NCI-H524 (cell line): ENCODE data around the gene CEL.
A peak's percentile ranks its signal among the peaks of the same experiment; 100 is the strongest.
"Not testable (repeated sequence)": the region's sequence is repeated elsewhere in the genome, so short reads cannot be mapped to it uniquely, and the experiment has no call there.

ENCODE experiments used
- DNase-seq, 2 experiments: peaks; one replicate each; lab custom pipeline; 2025; lab: John Stamatoyannopoulos, UW

Gene CEL

DNA sequence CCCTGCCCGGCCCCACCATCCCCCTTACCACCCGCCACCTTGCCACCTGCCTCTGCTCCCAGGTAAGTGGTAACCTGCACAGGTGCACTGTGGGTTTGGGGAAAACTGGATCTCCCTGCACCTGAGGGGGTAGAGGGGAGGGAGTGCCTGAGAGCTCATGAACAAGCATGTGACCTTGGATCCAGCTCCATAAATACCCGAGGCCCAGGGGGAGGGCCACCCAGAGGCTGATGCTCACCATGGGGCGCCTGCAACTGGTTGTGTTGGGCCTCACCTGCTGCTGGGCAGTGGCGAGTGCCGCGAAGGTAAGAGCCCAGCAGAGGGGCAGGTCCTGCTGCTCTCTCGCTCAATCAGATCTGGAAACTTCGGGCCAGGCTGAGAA lies at the start of gene CEL:
TSS of gene CEL (plus strand) at position 218 of the 382 bp plus-strand sequence. CDS start at position 240, 22 bp downstream.
- DNase-seq, result not testable (repeated sequence)

DNA sequence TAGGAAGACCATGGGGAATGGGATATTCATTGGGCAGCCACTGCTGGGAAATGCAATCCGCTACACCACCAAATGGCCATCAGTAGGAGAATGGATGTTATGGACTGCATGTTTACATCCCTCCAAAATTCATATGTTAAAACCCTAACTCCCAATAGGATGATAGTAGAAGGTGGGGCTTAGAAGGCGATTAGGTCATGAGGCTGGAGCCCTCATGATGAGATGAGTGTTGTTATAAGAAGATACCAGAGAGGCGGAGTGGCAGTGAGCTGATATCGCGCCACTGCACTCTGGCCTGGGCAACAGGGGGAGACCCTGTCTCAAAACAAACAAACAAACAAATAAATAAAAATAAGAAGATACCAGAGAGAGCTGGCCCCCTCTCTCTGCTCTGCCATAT lies 47.1 kb upstream of the CEL start:
- no peak for DNase-seq

DNA sequence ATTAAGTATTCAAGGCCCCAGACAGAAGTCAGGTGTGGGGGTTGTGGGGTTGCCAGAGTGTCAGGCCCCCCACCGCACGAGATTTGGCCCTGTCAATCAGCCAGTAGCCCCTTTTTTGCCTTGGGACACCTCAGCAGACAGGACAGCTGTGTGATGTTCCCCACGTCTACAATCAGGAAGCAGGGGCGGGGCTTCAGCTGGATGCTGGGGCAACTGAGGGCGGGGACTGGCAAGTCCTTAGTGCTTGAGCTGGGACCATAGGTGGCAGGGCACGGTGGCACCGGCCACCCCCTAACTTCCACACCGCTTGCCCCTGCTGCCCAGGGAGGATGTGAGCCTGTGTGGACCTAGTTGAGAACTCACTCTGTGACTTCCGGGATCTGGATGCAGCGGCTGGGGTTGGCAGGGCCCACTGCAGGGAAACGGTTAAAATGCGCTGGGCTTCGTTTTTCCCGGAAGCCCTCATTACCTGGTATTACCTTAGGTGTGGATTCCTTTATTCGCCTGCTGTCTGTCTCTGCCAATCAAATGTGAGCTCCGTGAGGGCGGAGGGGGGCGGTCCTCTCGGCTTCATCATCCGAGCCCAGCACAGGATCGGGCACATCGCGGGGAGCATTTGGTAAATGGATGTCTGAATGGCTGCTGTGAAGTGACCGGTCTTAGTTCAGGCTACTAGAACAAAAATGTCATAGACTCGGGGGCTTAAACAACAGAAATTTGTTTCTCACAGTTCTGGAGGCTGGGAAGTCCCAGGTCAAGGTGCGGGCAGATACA lies 38.5 kb upstream of the CEL start:
- no peak for DNase-seq

DNA sequence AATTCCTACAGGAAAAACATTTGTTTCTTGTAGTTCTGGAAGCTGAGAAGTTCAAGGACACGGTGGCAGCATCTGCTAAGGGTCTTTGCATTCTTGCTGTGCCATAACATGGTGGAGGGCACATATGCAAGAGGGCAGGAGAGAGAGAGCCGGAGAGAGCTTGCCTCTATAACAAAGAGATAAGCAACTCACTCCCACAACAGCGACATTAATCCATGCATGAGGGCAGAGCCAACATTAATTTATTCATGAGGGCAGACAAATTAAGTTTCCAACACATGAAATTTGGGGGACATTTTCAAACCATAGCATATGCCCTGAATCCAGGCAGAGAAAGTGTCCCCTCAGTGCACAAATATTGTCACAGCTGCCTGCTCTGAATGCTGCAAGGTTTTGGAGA lies 35.4 kb upstream of the CEL start:
- DNase-seq, result no peak

DNA sequence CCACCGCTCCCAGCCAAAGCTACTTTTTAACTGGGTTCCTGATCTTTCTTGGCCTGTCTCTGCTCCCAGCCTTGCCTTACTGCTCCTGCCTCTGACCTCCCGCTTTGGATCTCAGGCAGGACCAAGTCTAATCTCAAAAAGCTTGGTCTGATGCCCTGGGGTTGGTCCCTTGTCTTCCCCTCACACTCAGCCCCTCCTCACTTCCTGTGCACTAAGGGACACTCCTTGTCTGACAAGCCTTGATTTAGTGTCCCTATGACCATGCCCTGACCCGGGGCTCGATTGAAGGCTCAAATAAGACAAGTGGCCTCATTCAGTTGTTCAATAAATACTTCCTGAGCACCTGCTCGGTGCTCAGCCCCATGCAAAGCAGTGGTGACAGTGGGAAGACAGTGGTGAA lies 34.6 kb upstream of the CEL start:
- no peak for DNase-seq

DNA sequence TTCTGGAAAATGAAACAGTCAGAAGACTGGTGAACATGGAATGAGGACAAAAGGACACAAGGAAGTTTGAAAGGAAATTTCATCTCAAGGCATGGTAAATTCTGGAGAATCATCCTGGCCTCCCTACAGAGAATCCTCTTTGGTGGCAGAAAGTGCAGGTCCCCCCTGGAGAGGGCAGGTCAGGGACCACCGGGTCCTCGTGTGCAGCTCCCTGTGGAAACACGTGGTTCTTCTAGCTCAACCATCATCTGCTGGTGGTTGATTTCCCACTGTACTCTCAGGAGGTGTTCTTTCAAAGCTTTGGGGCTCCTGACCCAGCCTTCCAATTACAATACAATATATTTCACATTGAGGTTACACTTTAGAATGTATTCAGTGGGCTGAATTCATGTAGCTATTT lies 33.6 kb upstream of the CEL start:
- DNase-seq, result no peak

DNA sequence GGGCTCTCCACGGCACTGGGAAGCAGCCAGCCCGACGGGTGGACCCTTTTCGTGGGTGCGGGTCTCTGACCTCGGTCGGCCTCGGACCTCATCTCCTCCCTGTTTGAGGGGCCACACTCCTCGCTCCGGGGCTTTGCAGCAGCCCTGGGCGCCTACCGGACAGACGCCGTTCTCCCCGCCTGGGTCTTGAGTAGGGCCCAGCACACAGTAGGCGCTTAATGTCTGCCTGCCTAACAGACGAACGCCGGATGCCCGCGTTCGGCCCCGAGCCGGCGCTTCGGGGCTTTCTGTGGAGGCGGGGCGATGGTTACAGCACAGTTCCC lies 31.8 kb upstream of the CEL start:
- DNase-seq, result no peak

DNA sequence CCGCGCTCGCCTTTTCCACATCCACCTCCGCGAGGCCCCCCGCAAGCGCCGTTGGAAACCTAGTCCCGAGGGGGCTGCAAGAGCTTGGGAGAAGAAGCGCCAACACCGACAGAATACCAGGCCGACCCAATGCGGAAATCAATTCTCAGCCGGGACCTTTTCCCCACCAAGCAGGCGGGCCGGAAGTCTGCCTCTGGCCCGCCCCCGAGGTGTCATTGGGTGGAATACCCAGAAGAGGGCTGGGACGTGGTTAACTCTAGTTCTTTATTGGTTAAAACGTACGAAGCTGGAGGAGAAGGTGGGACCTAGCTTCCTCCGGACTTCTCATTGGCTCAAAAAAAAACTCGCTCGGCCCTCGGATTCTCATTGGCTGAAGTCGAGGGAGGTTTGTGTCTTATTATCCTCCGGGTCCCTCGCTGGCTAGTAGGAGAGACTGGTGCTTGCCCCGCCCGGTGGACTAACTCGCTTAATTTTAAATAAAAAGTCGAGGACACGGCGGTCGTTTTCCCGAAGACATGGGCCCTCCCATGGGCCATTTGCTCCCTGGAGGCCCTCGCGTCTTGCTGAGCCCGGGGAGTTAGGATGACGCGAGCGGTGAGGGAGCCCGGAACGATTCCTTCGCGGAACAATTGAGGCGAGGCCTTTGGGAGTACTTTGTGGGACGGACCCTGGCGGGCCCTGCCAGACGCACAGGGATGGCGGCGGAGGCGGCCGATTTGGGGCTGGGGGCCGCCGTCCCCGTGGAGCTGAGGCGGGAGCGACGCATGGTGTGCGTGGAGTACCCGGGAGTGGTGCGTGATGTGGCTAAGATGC lies 31.3 kb upstream of the CEL start, which contains the start of gene GTF3C5:
TSS of gene GTF3C5 (plus strand) at position 681 of the 813 bp plus-strand sequence. CDS start at position 696, 15 bp downstream.
- peak; percentile 100 for DNase-seq

DNA sequence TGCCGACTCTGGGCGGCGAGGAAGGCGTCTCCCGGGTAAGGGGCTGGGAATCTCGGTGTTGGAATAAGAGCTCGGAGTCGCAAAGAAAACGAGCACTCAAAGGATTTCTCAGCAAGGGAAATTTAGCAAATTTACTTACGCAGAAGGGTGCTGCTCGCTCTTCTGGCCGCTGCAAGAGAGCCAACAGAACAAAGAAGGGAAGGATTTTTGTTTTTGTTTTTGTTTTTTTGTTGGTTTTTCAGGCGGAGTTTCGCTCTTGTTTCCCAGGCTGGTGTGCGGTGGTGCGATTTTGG lies 30.7 kb upstream of the CEL start:
- no peak for DNase-seq

DNA sequence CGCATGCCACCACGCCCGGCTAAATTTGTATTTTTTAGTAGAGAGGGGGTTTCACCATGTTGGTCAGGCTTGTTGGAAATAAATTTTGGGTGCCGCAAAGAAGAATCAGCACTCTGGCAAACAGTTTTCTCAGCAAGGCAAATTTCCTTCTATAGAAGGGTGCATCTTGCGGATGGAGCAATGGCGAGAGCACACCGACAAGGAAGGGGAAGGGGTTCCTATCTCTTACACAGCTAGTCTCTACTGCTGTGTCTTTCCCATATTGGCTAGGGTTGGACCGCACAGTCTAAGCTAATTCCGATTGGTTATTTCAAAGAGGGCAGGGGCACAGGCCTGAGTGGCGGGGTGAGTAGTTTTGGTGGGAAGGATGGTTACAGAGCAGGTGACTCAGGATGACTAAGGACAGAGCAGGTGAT lies 30.3 kb upstream of the CEL start:
- no peak for DNase-seq

DNA sequence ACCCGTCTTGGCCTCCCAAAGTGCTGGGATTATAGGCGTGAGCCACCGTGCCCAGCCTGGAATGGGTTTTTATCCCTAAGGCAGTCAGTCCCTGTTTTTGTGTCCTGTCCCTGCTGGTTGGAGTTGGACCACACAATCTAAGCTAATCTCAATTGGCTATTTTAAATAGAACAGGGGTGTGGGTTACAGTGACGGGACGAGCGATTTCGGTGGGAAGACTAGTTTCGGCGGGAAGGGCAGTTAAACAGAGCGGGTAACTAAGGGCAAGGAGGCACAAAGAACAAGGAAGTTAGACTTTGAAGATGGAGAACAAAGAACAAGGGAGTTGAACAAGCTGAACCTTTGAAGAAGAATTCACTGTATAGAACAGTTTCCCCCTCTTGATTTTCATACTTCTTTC lies 29.6 kb upstream of the CEL start:
- DNase-seq, result no peak

DNA sequence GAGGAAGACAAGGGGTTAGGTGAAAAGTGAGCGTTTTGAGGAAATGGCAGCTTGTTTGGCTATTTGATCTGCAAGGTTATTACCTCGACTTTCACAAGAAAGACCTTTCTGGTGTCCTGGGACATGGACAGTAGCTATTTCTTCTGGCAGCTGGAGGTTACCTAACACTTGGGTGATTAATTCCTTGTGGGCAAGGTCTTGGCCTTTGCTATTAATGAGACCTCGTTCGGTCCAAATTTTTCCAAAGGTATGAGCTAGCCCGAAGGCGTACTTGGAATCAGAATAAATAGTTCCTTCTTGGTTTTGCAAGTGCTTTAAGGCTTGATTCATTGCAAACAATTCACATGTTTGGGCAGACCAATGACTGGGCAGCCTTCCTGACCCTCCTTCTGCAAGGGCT lies 26.1 kb upstream of the CEL start:
- DNase-seq, result no peak

DNA sequence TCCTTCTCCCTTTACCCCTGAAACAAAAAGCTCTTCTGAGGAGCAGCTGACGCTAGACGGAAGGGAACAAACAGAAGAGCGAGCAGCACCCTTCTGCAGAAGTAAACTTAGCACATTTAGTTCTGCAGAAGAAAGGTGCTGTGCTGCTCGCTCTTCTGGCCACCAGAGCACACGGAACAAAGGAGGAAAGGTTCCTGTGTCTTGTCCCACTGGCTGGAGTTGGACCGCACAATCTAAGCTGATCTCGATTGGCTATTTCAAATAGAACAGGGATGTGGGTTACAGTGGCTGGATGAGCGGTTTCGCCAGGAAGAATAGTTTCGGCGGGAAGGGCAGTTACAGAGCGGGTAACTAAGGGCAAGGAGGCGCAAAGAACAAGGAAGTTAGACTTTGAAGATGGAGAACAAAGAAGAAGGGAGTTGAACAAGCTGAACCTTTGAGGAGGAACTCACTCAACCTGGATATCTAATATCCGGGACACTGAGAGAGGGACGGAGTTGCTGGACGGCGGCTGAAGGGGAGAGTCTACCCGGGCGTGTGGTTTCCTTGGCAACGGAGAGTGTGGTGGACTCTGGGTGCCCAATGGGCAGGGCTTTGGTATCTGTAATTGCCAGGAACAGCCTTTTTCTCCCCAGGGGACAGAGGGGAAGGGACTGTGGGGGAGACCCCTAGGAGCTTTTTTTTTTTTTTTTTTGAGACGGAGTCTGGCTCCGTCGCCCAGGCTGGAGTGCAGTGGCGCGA lies 23.8 kb upstream of the CEL start:
- no peak for DNase-seq

DNA sequence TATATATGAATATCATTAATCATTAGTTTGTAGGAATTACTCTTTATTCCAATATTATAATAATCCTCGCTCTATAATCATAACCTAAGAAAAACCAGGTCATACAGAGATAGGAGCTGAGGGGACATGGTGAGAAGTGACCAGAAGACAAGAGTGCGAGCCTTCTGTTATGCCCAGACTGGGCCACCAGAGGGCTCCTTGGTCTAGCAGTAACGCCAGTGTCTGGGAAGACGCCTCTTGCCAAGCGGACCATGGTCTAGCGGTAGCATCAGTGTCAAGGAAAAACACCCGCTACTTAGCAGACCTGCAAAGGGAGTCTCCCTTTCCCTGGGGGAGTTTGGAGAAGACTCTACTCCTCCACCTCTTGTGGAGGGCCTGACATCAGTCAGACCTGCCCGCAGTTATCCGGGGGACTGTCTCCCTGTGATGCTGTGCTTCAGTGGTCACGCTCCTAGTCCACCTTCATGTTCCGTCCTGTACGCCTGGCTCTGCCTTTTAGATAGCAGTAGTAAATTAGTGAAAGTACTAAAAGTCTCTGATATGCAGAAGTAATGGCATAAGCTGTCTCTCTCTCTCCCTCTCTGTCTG lies 20.8 kb upstream of the CEL start:
- DNase-seq, result peak; percentile 6 to 60

DNA sequence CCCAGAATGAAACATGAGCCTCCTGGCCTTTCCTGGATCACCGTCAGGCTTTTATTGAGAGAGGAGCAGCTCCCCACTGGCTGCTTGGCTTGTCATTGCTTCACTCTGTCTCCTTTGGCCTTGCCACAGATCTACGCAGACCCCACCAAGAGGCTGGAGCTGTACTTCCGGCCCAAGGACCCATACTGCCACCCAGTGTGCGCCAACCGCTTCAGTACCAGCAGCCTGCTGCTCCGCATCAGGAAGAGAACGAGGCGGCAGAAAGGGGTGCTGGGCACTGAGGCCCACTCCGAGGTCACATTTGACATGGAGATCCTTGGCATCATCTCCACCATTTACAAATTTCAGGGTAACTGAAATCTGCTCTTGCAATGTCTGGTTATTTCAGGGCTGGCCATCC lies 19.8 kb upstream of the CEL start:
- DNase-seq, result no peak

DNA sequence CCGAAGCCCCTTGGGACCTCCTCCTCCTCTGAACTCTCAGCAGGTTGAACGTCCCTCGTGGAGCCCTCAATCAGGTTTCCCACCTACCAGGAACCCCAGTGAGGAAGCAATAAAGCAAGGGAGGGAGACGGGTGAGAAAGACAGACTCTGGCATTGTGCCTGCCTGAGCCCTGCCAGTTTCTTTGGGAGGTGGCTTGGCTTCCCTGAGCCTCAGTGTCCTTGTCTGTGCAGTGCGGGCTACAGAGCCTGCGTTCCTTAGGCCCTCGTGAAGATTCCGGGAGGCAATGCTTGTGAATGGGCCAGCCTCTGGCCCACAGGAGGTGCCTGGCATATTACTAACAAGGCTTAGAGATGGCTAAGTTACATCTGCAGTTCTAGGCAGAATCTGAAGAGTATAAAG lies 19.1 kb upstream of the CEL start:
- no peak for DNase-seq

DNA sequence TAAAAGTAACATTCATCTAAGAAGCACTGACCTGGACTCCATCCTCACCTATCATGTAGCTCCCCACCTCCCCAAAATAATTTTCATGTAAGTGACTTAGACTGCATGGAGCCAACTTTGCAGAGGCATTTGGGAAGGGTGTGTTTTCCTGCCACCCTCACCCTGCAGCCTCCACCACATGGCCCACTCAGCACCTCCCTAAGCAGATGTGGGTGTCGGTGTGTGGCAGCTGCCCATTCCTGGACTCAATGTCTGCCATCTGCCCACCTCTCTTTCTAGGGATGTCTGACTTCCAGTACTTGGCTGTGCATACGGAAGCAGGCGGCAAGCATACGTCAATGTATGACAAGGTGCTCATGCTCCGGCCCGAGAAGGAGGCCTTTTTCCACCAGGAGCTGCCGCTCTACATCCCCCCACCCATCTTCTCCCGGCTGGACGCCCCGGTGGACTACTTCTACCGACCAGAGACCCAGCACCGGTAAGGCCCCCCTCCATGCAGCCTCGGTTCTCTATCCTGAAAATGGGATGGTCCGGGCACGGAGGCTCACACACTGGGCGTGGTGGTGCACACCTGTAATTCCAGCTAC lies 18.2 kb upstream of the CEL start:
- peak; percentile 11 to 78 for DNase-seq

DNA sequence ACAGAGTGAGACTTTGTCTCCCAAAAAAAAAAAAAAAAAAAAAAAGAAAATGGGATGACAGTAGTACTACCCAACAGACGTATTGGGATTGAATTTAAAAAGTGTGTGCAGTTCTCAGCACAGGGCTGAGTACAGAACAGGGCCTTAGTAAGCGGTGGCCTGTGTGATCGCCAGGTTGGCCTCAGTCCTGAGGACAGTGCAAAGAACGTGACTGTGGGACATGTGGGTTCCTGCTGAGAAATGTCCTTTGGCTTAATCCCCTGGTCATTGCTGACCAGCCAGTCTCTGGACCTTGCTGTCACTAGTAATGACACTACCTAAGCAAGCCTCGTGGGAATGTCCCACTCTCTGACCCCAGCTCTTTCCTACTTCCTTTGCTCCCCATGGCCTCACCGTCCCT lies 17.7 kb upstream of the CEL start:
- no peak for DNase-seq

DNA sequence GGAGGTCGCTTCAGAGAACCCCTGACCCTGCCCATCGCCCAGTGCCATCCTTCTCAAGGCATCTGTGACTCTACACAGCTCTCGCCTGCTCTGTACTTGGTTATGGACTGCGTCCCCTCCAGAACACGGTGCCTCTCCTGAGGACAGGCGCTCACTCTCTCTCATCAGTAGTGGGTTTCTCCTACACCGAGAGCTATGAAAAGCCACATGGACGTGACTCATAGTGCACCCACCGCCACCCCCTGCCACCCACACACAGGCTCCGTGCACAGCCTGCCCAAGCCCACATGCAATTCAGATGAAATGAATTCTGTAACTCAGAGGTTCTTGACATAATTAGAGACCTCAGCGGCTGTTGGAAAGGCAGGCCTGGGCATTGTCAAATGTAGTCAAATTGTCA lies 17.1 kb upstream of the CEL start:
- no peak for DNase-seq

DNA sequence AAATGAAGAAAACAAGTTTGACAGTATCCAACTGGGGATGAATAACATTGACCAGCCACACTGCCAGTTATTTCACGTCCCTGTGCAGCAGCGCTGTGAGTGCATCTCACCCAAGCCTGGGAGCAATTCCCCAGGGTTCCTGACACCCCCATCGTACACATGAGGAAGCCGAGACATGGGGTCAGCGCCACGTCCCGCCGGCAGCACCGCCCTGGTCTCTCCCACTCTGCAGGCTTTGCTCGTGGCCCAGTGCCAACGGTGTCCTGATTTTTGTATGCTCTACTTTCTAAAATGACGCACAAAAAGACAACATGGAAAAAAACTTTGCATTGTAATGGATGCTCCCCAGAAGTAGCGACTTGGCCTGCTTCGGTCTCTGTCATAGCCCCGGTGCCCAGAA lies 16.6 kb upstream of the CEL start:
- DNase-seq, result no peak

DNA sequence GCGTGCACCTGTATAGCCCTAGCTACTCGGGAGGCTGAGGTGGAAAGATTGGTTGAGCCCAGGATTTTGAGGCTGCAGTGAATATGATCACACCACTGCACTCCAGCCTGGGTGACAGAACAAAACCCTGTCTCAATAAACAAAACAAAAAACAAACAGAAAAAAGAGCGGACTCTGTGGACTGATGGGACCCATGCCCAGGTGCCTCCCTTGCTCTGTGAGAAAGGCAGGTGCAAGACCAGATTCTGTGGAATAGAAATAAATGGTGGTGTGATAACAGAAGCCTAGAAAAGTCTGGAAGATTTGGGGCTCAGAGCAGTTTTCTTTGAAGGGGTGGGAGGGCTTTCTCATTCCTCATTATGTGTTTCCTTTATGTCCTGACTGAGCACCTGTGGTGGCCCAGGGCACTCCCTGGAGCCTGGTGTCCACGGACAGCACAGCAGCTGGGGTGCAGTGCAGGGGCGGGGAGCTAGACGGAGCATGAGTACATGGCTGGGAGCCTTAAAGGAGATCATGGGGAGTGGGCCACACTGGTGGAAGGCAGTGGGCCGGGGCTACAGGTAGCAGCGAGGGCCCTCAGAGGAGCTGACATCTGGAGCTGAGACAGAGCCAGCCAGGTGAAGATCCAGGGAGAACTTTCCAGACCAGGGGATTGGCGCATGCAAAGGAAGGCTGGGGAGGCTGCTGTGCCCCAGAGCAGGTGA lies 15.4 kb upstream of the CEL start:
- no peak for DNase-seq

DNA sequence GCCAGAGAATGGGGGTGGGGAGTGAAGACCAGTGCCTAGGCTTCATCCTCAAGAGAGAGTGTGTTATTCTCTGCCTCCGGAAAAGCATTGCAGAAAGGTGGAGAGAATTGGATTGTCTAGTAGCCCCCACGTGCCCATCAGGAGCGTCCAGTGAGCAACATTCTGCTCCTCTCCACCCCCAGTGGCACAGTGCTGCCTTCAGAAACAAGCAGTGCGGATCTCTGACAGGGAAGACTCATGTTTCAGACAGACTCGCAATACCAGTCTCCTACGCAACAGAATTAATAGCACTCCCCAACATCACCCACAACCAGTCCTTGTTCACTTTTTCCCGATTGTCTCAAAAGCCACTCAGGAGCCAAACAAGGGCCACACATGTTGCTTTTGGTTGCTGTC lies 14.9 kb upstream of the CEL start:
- DNase-seq, result no peak
